Astrocyte of the cerebellum (primary cell): ENCODE data around the gene SMC5.

Experiments
- DNase-seq: peaks from one replicate; pipeline ENCODE4 v3.0.0-alpha.2; 2011; ENCODE audit warnings: low read depth
- H3K4me3 ChIP-seq: 2 replicates; pipeline ENCODE4 v1.5.1; 2011; ENCODE audit warnings: mild to moderate bottlenecking, low read depth, low read length, moderate library complexity
- CTCF ChIP-seq: IDR thresholded peaks from 2 replicates; pipeline ENCODE4 v1.5.1; 2012; ENCODE audit warnings: low read length, low read depth, moderate library complexity, mild to moderate bottlenecking; ENCODE audit errors: missing control alignments
- in situ Hi-C: cut with HindIII; loops from 2 replicates; pipeline ENCODE4 v1.10.0; 2017; ENCODE audit warnings: low sequenced_read_pairs

SMC5 gene

DNA sequence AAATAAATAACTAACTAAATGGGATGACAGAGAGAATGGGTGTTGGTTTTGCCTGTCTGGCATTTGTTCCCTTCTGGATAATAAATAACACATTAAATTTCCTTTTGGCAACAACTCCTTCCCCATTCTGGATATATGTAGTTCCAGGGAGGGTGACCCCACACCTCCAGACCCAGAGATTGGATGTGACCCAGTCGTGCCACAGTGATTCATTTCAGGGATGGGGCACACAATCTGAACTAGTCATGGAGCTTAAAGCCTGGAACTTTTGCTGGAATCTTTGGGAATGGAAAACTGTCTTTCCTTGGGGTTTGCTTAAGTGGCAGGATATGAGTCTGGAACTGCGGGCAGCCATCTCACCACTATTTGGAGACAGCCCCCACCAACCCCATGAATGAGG is 144.4 kb downstream of the SMC5 start:
- no peak overlapping the region for H3K4me3 ChIP-seq
- TF ChIP-seq CTCF = no peak

DNA sequence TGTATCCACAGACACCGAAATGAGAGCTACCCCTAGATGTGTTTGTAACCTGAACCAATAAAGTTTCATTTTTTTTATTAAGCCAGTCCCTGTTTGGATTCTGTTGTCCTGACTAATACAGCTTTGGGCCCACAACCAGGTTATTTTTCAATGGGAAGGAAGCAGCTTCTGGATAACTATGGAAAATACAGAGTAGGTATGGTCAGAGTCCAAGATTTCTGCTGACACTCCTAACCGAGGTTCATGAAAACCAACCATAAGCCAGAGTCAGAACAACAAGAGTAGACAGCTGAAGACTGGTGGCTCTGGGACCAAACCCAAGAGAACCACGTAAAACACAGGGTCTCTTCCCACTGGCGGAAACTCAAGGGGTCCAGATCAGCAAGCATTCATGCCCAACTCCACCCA is 144.8 kb downstream of the SMC5 start:
- H3K4me3 ChIP-seq = no peak overlapping the region
- TF ChIP-seq CTCF = no peak
- DNase-seq = no peak
- in situ Hi-C loops = loop anchor here (10.0 kb wide), 1 partner anchor 191 kb away; no protein-coding TSS in a partner anchor

More for the DNA sequence above, 144.4 kb downstream of the SMC5 start:
- in situ Hi-C loops = loop anchor here (10.0 kb wide), 1 partner anchor 192 kb away; no protein-coding TSS in a partner anchor
- DNase-seq = no peak

DNA sequence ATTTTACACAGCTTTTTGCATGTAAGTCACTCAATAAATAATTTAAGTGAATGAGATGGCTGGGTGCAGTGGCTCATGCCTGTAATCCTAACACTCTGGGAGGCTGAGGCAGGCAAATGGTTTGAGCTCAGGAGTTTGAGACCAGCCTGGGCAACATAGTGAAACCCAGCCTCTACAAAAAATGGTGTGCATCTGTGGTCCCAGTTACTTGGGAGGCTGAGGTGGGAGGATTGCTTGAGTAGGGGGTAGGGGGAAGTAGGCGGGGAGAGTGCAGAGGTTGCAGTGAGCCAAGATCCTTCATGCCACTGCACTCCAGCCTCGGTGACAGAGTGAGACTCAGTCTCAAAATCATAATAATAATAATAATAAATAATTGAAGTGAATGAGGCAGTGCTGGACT is 145.5 kb downstream of the SMC5 start:
- no peak overlapping the region for H3K4me3 ChIP-seq
- in situ Hi-C loops = loop anchor here (10.0 kb wide), 1 partner anchor 191 kb away; no protein-coding TSS in a partner anchor
- no peak for TF ChIP-seq CTCF
- no peak for DNase-seq
